H1 (cell line): ENCODE measurements around the gene UBE2H. TPM values are rescaled to one million over a fixed set of nuclear protein-coding genes. Genes with fewer than 3 reads are reported as not detected.

Source experiments
- CTCF ChIA-PET: fragments of 300-600 bp; sonication (Branson Sonifier 250); formaldehyde crosslinking; loops from one replicate; lab custom pipeline; 2021; ENCODE audit not compliant: partially characterized antibody; lab: Charles Lee
- POLR2A ChIA-PET: fragments of 300-600 bp; sonication (Branson Sonifier 250); formaldehyde crosslinking; loops from one replicate; lab custom pipeline; 2021; ENCODE audit warnings: inconsistent platforms; ENCODE audit not compliant: partially characterized antibody; lab: Charles Lee
- DNase-seq, 2 experiments: peaks; one replicate each; pipeline versions ENCODE4 v3.0.0 to v3.0.0-alpha.2; 2010 to 2022; ENCODE audit warnings: low spot score in 2 of 2, low read depth in 1 of 2, mixed read lengths in 1 of 2
- FAIRE-seq: peaks from 2 replicates; lab custom pipeline; 2011; peaks lifted over from hg19 to GRCh38; lab: Jason Lieb, UNC
- H2AFZ ChIP-seq: 2 replicates; pipeline ENCODE4 v1.8.1; 2012; ENCODE audit warnings: low read length, inconsistent platforms
- H2AK5ac ChIP-seq: 2 replicates; pipeline ENCODE4 v1.6.1; 2013; ENCODE audit warnings: low read depth, low read length
- H2BK120ac ChIP-seq: replicated peaks from 2 replicates; pipeline ENCODE3; 2013; ENCODE audit warnings: low read depth, low read length, inconsistent platforms
- H2BK12ac ChIP-seq: 2 replicates; pipeline ENCODE4 v1.6.1; 2013; ENCODE audit warnings: low read depth, low read length
- H2BK15ac ChIP-seq: 2 replicates; pipeline ENCODE4 v1.6.1; 2013; ENCODE audit warnings: low read length
- H2BK20ac ChIP-seq: 2 replicates; pipeline ENCODE4 v1.6.1; 2013; ENCODE audit warnings: low read length
- H2BK5ac ChIP-seq: 2 replicates; pipeline ENCODE4 v1.6.1; 2013; ENCODE audit warnings: low read depth, low read length
- H3K14ac ChIP-seq: 2 replicates; pipeline ENCODE4 v1.6.1; 2013; ENCODE audit warnings: inconsistent platforms; ENCODE audit not compliant: insufficient read length
- H3K18ac ChIP-seq: 2 replicates; pipeline ENCODE4 v1.6.1; 2013; ENCODE audit warnings: low read length; ENCODE audit errors: extremely low read depth
- H3K23ac ChIP-seq: 2 replicates; pipeline ENCODE4 v1.6.1; 2013; ENCODE audit warnings: inconsistent platforms; ENCODE audit not compliant: insufficient read length
- H3K23me2 ChIP-seq: 2 replicates; pipeline ENCODE4 v1.6.1; 2013; ENCODE audit warnings: low read depth, low read length
- H3K27ac ChIP-seq: 2 replicates; pipeline ENCODE4 v1.6.1; 2011; ENCODE audit warnings: low read depth, low read length, inconsistent platforms
- H3K27me3 ChIP-seq, 4 experiments: replicated peaks in 1 of 4; 1 replicate in 1 of 4; 2 replicates in 3 of 4; pipeline versions ENCODE4 v1.6.1 to v1.8.1; 2011 to 2013; ENCODE audit warnings: low read length in 3 of 4, mild to moderate bottlenecking in 3 of 4, inconsistent platforms in 2 of 4, mixed read lengths in 2 of 4, moderate library complexity in 1 of 4; ENCODE audit not compliant: control insufficient read depth in 3 of 4, insufficient read depth in 3 of 4; ENCODE audit errors: extremely low read depth in 1 of 4
- H3K36me3 ChIP-seq, 4 experiments: 2 replicates each; pipeline versions ENCODE4 v1.6.1 to v1.8.1; 2011 to 2013; ENCODE audit warnings: mild to moderate bottlenecking in 4 of 4, low read length in 3 of 4, moderate library complexity in 2 of 4, control low read depth in 1 of 4, inconsistent platforms in 1 of 4; ENCODE audit not compliant: insufficient read depth in 4 of 4, control insufficient read depth in 2 of 4
- H3K4ac ChIP-seq: replicated peaks from 2 replicates; pipeline ENCODE3; 2013; ENCODE audit warnings: low read length, low read depth, mixed read lengths, inconsistent platforms; ENCODE audit not compliant: insufficient read length
- H3K4me1 ChIP-seq, 4 experiments: replicated peaks in 1 of 4; 1 replicate in 1 of 4; 2 replicates in 3 of 4; pipeline versions ENCODE4 v1.6.1 to v1.8.1; 2011 to 2013; ENCODE audit warnings: low read length in 3 of 4, inconsistent platforms in 2 of 4, mixed read lengths in 1 of 4; ENCODE audit not compliant: insufficient read depth in 4 of 4, control insufficient read depth in 3 of 4
- H3K4me2 ChIP-seq, 2 experiments: 2 replicates each; pipeline versions ENCODE4 v1.6.1 to v1.8.1; 2011 to 2013; ENCODE audit warnings: low read depth in 2 of 2, low read length in 2 of 2, control low read depth in 1 of 2, inconsistent platforms in 1 of 2, mild to moderate bottlenecking in 1 of 2; ENCODE audit not compliant: insufficient read depth in 1 of 2
- H3K4me3 ChIP-seq, 4 experiments: fragments of 200-600, 300-600 bp in 1 of 4; sonication (generic), shearing (Covaris generic), sonication (Bioruptor Twin) in 1 of 4; 2 replicates each; pipeline versions ENCODE4 v1.5.1 to v1.8.1; 2011 to 2016; ENCODE audit warnings: low read length in 4 of 4, low read depth in 3 of 4, control low read depth in 2 of 4, inconsistent platforms in 2 of 4, mild to moderate bottlenecking in 2 of 4, mixed read lengths in 1 of 4, moderate library complexity in 1 of 4; ENCODE audit not compliant: insufficient read depth in 2 of 4; ENCODE audit errors: extremely low read depth in 1 of 4
- H3K56ac ChIP-seq: replicated peaks from 2 replicates; pipeline ENCODE3; 2013; ENCODE audit warnings: low read depth, mild to moderate bottlenecking, mixed read lengths, low read length, inconsistent platforms; ENCODE audit not compliant: insufficient read length
- H3K79me1 ChIP-seq: 2 replicates; pipeline ENCODE4 v1.6.1; 2013; ENCODE audit warnings: low read depth, low read length, control low read depth
- H3K79me2 ChIP-seq, 2 experiments: 2 replicates each; pipeline versions ENCODE4 v1.6.1 to v1.8.1; 2012 to 2013; ENCODE audit warnings: low read length in 2 of 2, mild to moderate bottlenecking in 2 of 2, inconsistent platforms in 1 of 2; ENCODE audit not compliant: insufficient read depth in 2 of 2, control insufficient read depth in 1 of 2
- H3K9ac ChIP-seq, 4 experiments: replicated peaks in 1 of 4; 1 replicate in 1 of 4; 2 replicates in 3 of 4; pipeline versions ENCODE4 v1.6.1 to v1.8.1; 2011 to 2013; ENCODE audit warnings: low read depth in 3 of 4, low read length in 3 of 4, control low read depth in 2 of 4, mild to moderate bottlenecking in 2 of 4, moderate library complexity in 2 of 4, inconsistent platforms in 1 of 4; ENCODE audit errors: extremely low read depth in 1 of 4
- H3K9me3 ChIP-seq, 2 experiments: 2 replicates each; pipeline versions ENCODE4 v1.6.1 to v1.8.1; 2012 to 2013; ENCODE audit warnings: mild to moderate bottlenecking in 2 of 2, moderate library complexity in 2 of 2, control low read depth in 1 of 2, inconsistent platforms in 1 of 2, low read depth in 1 of 2, low read length in 1 of 2, mixed read lengths in 1 of 2; ENCODE audit not compliant: insufficient read depth in 2 of 2
- H4K20me1 ChIP-seq, 2 experiments: replicated peaks in 1 of 2; 2 replicates each; pipeline versions ENCODE3 to v1.8.1; 2011 to 2013; ENCODE audit warnings: inconsistent platforms in 2 of 2, low read length in 2 of 2, mild to moderate bottlenecking in 1 of 2; ENCODE audit not compliant: insufficient read depth in 2 of 2, control insufficient read depth in 1 of 2
- H4K5ac ChIP-seq: 2 replicates; pipeline ENCODE4 v1.6.1; 2013; ENCODE audit warnings: low read length, low read depth, mixed read lengths, inconsistent platforms; ENCODE audit not compliant: insufficient read length
- H4K8ac ChIP-seq: 2 replicates; pipeline ENCODE4 v1.8.0; 2013; ENCODE audit warnings: mild to moderate bottlenecking, moderate library complexity, low read length, inconsistent platforms; ENCODE audit not compliant: insufficient read depth; ENCODE audit errors: extremely low read depth
- H4K91ac ChIP-seq: replicated peaks from 2 replicates; pipeline ENCODE3; 2013; ENCODE audit warnings: low read length, mixed read lengths, inconsistent platforms; ENCODE audit not compliant: insufficient read length
- BCL11A ChIP-seq, 2 experiments: IDR thresholded peaks; one replicate each; pipeline ENCODE4 v1.6.1; 2011; ENCODE audit warnings: low read depth in 2 of 2, low read length in 2 of 2, mild to moderate bottlenecking in 2 of 2
- CBX5 ChIP-seq: fragments of 300-800, 300-1000 bp; sonication (generic); IDR thresholded peaks from 2 replicates; pipeline ENCODE4 v1.7.1; 2016; ENCODE audit warnings: antibody characterized with exemption, low read length, low read depth
- CEBPB ChIP-seq: IDR thresholded peaks from 2 replicates; pipeline ENCODE4 v1.6.1; 2012; ENCODE audit warnings: low read depth, low read length
- EP300 ChIP-seq, 2 experiments: IDR thresholded peaks; 1 replicate in 1 of 2; 2 replicates in 1 of 2; pipeline ENCODE4 v1.6.1; 2011 to 2012; ENCODE audit warnings: low read depth in 2 of 2, low read length in 2 of 2, mild to moderate bottlenecking in 2 of 2, borderline replicate concordance in 1 of 2, inconsistent platforms in 1 of 2, moderate library complexity in 1 of 2
- EZH2 ChIP-seq: fragments of 200-600 bp; sonication (generic); IDR thresholded peaks from 2 replicates; pipeline ENCODE4 v1.7.1; 2012; ENCODE audit warnings: low read depth, mild to moderate bottlenecking, moderate library complexity, low read length, inconsistent platforms; ENCODE audit not compliant: severe bottlenecking
- HDAC6 ChIP-seq: IDR thresholded peaks from one replicate; pipeline ENCODE4 v1.7.1; 2012; ENCODE audit warnings: low read depth, mild to moderate bottlenecking, inconsistent platforms, low read length, moderate library complexity
- NANOG ChIP-seq: IDR thresholded peaks from 2 replicates; pipeline ENCODE4 v1.6.1; 2011; ENCODE audit warnings: low read length, low read depth, mild to moderate bottlenecking, inconsistent platforms; ENCODE audit not compliant: insufficient read depth, poor library complexity, severe bottlenecking
- SIX5 ChIP-seq: IDR thresholded peaks from 2 replicates; pipeline ENCODE4 v1.6.1; 2011; ENCODE audit warnings: mild to moderate bottlenecking, low read depth, low read length
- SRF ChIP-seq: IDR thresholded peaks from 2 replicates; pipeline ENCODE4 v1.6.1; 2011; ENCODE audit warnings: mild to moderate bottlenecking, low read depth, low read length, moderate library complexity
- USF2 ChIP-seq: IDR thresholded peaks from 2 replicates; pipeline ENCODE4 v1.6.1; 2011; ENCODE audit warnings: low read length, improper control_type of control experiment
- WGBS, 2 experiments: shearing (Covaris generic) in 1 of 2; methylation state at CpG; one replicate each; pipeline versions ENCODE4 v1.1.6 to v1.1.7; 2013 to 2015; ENCODE audit warnings: low lambda C conversion rate in 2 of 2, mixed read lengths in 2 of 2, inconsistent platforms in 1 of 2, low coverage in 1 of 2, missing lambda C conversion rate in 1 of 2; ENCODE audit not compliant: insufficient replicate concordance in 2 of 2, insufficient coverage in 1 of 2, insufficient read length in 1 of 2; ENCODE audit errors: extremely low coverage in 1 of 2, missing lambda C conversion rate in 1 of 2; 5-methylcytosine and 5-hydroxymethylcytosine counted together
- polyA plus RNA-seq, 7 experiments: library from polyadenylated mRNA; depleted of rRNA in 3 of 7; stranded (reverse) in 5 of 7; unstranded in 2 of 7; fragments of >200 nt in 5 of 7; fragments of 200-250 nt in 2 of 7; gene quantifications; 1 replicate in 5 of 7; 2 replicates in 1 of 7; 4 replicates in 1 of 7; pipeline versions ENCODE4 v1.2.1 to v1.2.3, GENCODE V29; 2011 to 2013; ENCODE audit warnings: missing spikeins in 2 of 7, mixed read lengths in 2 of 7
- total RNA-seq: library from RNA; stranded (reverse); fragmentation: NEBNext Ultra II Directional; extraction: Animal tissue kit (Norgen Biotek cat#: 25700); gene quantifications from 2 replicates; pipeline ENCODE4 v1.2.1, GENCODE V29; 2021

Gene UBE2H
- total and polyA plus RNA-seq, 2 of the 8 experiments (the other 6 are each of a cell fraction or from before 2014, with no cell fraction given): 30.6 to 62.2 TPM

GRCh38 chr7:129796186-129796775 is 156.5 kb downstream of the UBE2H start:
- Histone ChIP-seq H4K8ac (no peak overlapping the region), H3K23ac (no peak overlapping the region), H3K14ac (no peak overlapping the region), H4K5ac (peak overlapping the region; percentile 22), H3K4me2 (no peak overlapping the region), H2AK5ac (no peak overlapping the region), H3K9me3 (no peaks in the 10 kb centered on the region), H2BK12ac (peak overlapping the region; percentile 44; the same call in 1 of the 2 replicates), H4K91ac (peak overlapping the region; percentile 75), H3K36me3 (no peaks in the 10 kb centered on the region), H3K18ac (no peak overlapping the region; the same call in 1 of the 2 replicates), H3K27me3 (no peaks in the 10 kb centered on the region; a peak in 1 of 7 replicates), H3K4me3 (no peak overlapping the region), H2BK5ac (no peak overlapping the region), H2BK120ac (no peak overlapping the region), H3K4ac (no peak overlapping the region), H2BK20ac (no peak overlapping the region), H3K4me1 (peaks cover 0 to 13% (median 5%) of the 10 kb centered on the region in 4 experiments; a peak in 5 of 7 replicates), H3K79me1 (no peaks in the 10 kb centered on the region), H3K56ac (no peak overlapping the region), H3K27ac (no peak overlapping the region), H3K79me2 (no peaks in the 10 kb centered on the region), H2AFZ (no peak overlapping the region), H4K20me1 (no peaks in the 10 kb centered on the region), H2BK15ac (peak overlapping the region; percentile 46; the same call in 1 of the 2 replicates), H3K23me2 (no peaks in the 10 kb centered on the region), H3K9ac (no peak overlapping the region)
- DNase-seq (no peak), FAIRE-seq (no peak)
- ChIA-PET POLR2A (interaction anchor here (0.6 to 3.1 kb wide), 4 partner anchors 9 to 47 kb away, joined by 3 to 11 read pairs (median 4); no protein-coding TSS in a partner anchor), CTCF (interaction anchor here (1.1 to 7.7 kb wide), 2 partner anchors 9 to 30 kb away, joined by 3 to 59 read pairs; no protein-coding TSS in a partner anchor)
- WGBS, 2 experiments: 90% methylated on average over 7 of the region's 9 CpGs; no CpG with 5 or more reads in 1 of the 2 experiments
- TF ChIP-seq CEBPB (no peak), SRF (no peak), EP300 (IDR thresholded peaks at IDR 0.05; ENCODE audit: borderline replicate concordance in 1 of 2, low read depth in 2 of 2, low read length in 2 of 2) (no peak), HDAC6 (no peak), BCL11A (IDR thresholded peaks at IDR 0.05; ENCODE audit: low read depth in 2 of 2, low read length in 2 of 2) (no peak), EZH2 (no peak), USF2 (no peak), SIX5 (no peak), CBX5 (no peak), NANOG (no peak)
